ENCODE measurements around the gene TCEAL4. TPM values are rescaled to one million over a fixed set of nuclear protein-coding genes. Genes with fewer than 3 reads are reported as not detected.

Gene TCEAL4
- total RNA-seq, 1 experiment from 2014 or later = 84.1 TPM

DNA sequence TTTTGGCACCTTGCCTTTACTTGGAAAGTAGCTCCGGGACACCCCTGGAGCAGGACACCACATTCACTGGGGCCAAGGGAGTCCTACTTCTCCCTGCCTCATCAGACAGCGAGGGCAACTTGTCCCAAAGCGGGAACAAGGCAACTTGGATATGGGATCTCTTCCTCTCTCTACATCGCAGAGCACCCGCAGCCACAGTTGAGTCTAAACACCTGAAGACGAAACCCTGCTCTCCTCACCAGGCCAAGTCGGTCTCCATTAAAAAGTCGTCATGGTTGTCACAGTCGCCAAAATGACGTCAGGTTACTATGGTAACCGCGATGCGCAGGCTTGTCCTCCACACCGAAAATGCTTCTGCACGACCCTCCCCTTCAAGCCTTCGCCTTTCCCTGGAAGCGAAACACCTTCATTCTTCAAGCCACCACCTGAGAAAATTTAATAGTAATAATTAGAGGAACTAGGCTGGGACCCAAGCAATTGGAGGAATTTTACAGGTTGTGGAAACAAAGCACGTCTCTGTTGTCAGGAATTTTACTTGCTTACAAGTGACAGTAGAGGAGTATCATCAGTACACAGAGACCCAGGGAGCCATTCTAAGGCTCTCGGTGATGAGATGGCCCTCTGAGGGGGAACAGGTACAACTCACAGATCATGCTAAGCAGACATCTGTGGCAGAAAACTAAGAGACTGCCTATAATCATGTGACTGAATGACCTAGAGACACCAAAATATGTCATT is 30.5 kb upstream of the TCEAL4 start:
- TF ChIP-seq TCF7L2 (IDR thresholded peaks at IDR 0.05; ENCODE audit: low read depth, low read length) = no peak
- no peak for TF ChIP-seq POLR2AphosphoS5 (IDR thresholded peaks at IDR 0.05; ENCODE audit: low read depth, low read length)
- TF ChIP-seq, protein P1, sequence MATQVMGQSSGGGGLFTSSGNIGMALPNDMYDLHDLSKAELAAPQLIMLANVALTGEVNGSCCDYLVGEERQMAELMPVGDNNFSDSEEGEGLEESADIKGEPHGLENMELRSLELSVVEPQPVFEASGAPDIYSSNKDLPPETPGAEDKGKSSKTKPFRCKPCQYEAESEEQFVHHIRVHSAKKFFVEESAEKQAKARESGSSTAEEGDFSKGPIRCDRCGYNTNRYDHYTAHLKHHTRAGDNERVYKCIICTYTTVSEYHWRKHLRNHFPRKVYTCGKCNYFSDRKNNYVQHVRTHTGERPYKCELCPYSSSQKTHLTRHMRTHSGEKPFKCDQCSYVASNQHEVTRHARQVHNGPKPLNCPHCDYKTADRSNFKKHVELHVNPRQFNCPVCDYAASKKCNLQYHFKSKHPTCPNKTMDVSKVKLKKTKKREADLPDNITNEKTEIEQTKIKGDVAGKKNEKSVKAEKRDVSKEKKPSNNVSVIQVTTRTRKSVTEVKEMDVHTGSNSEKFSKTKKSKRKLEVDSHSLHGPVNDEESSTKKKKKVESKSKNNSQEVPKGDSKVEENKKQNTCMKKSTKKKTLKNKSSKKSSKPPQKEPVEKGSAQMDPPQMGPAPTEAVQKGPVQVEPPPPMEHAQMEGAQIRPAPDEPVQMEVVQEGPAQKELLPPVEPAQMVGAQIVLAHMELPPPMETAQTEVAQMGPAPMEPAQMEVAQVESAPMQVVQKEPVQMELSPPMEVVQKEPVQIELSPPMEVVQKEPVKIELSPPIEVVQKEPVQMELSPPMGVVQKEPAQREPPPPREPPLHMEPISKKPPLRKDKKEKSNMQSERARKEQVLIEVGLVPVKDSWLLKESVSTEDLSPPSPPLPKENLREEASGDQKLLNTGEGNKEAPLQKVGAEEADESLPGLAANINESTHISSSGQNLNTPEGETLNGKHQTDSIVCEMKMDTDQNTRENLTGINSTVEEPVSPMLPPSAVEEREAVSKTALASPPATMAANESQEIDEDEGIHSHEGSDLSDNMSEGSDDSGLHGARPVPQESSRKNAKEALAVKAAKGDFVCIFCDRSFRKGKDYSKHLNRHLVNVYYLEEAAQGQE (IDR thresholded peaks at IDR 0.05; ENCODE audit: insufficient read depth in 1 of 2, low read depth in 2 of 2, low read length in 1 of 2) = no peak
- TF ChIP-seq, protein P2, sequence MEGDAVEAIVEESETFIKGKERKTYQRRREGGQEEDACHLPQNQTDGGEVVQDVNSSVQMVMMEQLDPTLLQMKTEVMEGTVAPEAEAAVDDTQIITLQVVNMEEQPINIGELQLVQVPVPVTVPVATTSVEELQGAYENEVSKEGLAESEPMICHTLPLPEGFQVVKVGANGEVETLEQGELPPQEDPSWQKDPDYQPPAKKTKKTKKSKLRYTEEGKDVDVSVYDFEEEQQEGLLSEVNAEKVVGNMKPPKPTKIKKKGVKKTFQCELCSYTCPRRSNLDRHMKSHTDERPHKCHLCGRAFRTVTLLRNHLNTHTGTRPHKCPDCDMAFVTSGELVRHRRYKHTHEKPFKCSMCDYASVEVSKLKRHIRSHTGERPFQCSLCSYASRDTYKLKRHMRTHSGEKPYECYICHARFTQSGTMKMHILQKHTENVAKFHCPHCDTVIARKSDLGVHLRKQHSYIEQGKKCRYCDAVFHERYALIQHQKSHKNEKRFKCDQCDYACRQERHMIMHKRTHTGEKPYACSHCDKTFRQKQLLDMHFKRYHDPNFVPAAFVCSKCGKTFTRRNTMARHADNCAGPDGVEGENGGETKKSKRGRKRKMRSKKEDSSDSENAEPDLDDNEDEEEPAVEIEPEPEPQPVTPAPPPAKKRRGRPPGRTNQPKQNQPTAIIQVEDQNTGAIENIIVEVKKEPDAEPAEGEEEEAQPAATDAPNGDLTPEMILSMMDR (IDR thresholded peaks at IDR 0.05) = no peak
- TF ChIP-seq SIN3A (IDR thresholded peaks at IDR 0.05; ENCODE audit: borderline replicate concordance, insufficient read depth, low read depth, low read length) = no peak
- H3K4me3 ChIP-seq (ENCODE audit: low read depth in 2 of 2, low read length in 2 of 2) = peak overlapping the region in 1 of 2 experiments; percentile 21; a peak in 1 of 4 replicates
- no peaks in the 10 kb centered on the region for H3K4me1 ChIP-seq (ENCODE audit: control insufficient read depth, insufficient read depth, low read length)
- BruUV-seq (replicated peaks) = no TSS peak
- no peaks in the 10 kb centered on the region for H3K27me3 ChIP-seq (ENCODE audit: control insufficient read depth, insufficient read depth, low read length)
- DNase-seq (ENCODE audit: low read depth, low spot score) (no peak), ATAC-seq (no peak)
- H3K36me3 ChIP-seq (ENCODE audit: control insufficient read depth, insufficient read depth, low read length) = no peaks in the 10 kb centered on the region
- H3K27ac ChIP-seq (ENCODE audit: low read length) = no peak overlapping the region
- CTCF ChIA-PET = no interaction called here
- intact Hi-C loops (cut with micrococcal nuclease; ENCODE audit: unreplicated experiment) (no loop called here), in situ Hi-C loops (cut with HindIII; ENCODE audit: low pct_unique_long_range_greater_than_20kb, low sequenced_read_pairs) (no loop called here)
- POLR2A ChIA-PET = no interaction called here
- H3K9me3 ChIP-seq (ENCODE audit: control insufficient read depth, insufficient read depth, low read depth, low read length) = no peaks in the 10 kb centered on the region

DNA sequence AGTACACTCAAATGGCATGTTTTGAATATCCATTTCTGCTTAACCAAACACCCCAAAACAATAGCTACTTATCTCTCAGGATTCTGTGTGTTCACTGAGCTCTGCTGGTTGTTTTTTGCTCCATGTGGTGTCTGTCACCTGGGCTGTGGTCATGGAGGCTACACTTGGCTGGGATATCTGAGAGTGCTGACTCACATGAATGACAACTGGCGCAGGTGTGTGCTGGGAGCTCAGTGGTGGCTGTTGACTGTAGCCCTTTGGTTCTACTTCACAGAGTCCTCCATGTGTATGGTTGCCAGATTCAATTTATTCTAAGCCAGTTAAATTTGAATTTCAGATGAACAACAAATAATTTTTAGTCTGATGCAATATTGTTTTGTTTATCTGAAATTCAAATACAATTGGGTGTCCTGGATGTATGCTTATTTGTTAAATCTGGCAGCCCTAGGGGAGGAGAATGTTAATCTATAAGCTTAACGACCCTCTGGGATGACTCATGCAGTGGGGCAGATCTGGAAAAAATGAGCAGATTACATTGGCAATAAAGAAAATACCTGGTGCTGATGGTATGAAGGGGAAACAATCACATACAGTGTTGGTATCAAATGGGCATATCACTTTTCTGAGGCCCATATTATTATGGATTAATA is 28.2 kb upstream of the TCEAL4 start:
- no peak overlapping the region for H3K27ac ChIP-seq (ENCODE audit: low read length)
- ChIA-PET POLR2A (interaction anchor here (0.6 kb wide), 1 partner anchor 130 kb away, joined by 7 read pairs; no protein-coding TSS in a partner anchor), CTCF (no interaction called here)
- H3K36me3 ChIP-seq (ENCODE audit: control insufficient read depth, insufficient read depth, low read length) = no peaks in the 10 kb centered on the region
- intact Hi-C loops (cut with micrococcal nuclease; ENCODE audit: unreplicated experiment) (no loop called here), in situ Hi-C loops (cut with HindIII; ENCODE audit: low pct_unique_long_range_greater_than_20kb, low sequenced_read_pairs) (no loop called here)
- H3K9me3 ChIP-seq (ENCODE audit: control insufficient read depth, insufficient read depth, low read depth, low read length) = no peaks in the 10 kb centered on the region
- no peaks in the 10 kb centered on the region for H3K27me3 ChIP-seq (ENCODE audit: control insufficient read depth, insufficient read depth, low read length)
- BruUV-seq (replicated peaks) = no TSS peak
- DNase-seq (ENCODE audit: low read depth, low spot score) (no peak), ATAC-seq (no peak)
- TF ChIP-seq POLR2AphosphoS5 (IDR thresholded peaks at IDR 0.05; ENCODE audit: low read depth, low read length) = no peak
- TF ChIP-seq, protein P1 (IDR thresholded peaks at IDR 0.05; ENCODE audit: insufficient read depth in 1 of 2, low read depth in 2 of 2, low read length in 1 of 2) = no peak
- H3K4me3 ChIP-seq (ENCODE audit: low read depth in 2 of 2, low read length in 2 of 2) = no peak overlapping the region
- H3K4me1 ChIP-seq (ENCODE audit: control insufficient read depth, insufficient read depth, low read length) = no peaks in the 10 kb centered on the region
